SU-DHL-6 (cell line): ENCODE results near the gene HSF2BP.
A peak's percentile ranks its signal among the peaks of the same experiment; 100 is the strongest.

ENCODE experiments used
- H2AFZ ChIP-seq: fragments of 200-600 bp; sonication (generic); 2 replicates; pipeline ENCODE4 v1.6.1; 2014; ENCODE audit warnings: low read depth, mild to moderate bottlenecking, moderate library complexity, mixed read lengths, antibody characterized with exemption, low read length; ENCODE audit not compliant: severe bottlenecking
- H3F3A ChIP-seq: fragments of 200-600 bp; shearing (Covaris generic); 2 replicates; pipeline ENCODE4 v1.6.0; 2016; ENCODE audit warnings: antibody characterized with exemption, mild to moderate bottlenecking; ENCODE audit not compliant: insufficient read depth
- H3K27ac ChIP-seq: fragments of 200-600 bp; sonication (generic); 2 replicates; pipeline ENCODE4 v1.5.1; 2016; ENCODE audit warnings: low read depth, mild to moderate bottlenecking, low read length, moderate library complexity, mixed read lengths
- H3K27me3 ChIP-seq: fragments of 200-600 bp; sonication (generic), shearing (Covaris generic); 2 replicates; pipeline ENCODE4 v1.6.0; 2014; ENCODE audit warnings: mild to moderate bottlenecking, low read length
- H3K36me3 ChIP-seq: fragments of 200-600 bp; sonication (generic); 2 replicates; pipeline ENCODE4 v1.6.1; 2014; ENCODE audit warnings: mild to moderate bottlenecking, low read length, mixed read lengths
- H3K4me2 ChIP-seq: fragments of 300-600, 200-600 bp; shearing (Covaris generic), sonication (generic); 2 replicates; pipeline ENCODE4 v1.6.0; 2014; ENCODE audit warnings: low read length, low read depth, mild to moderate bottlenecking; ENCODE audit not compliant: poor library complexity, severe bottlenecking
- H3K4me3 ChIP-seq: fragments of 200-600 bp; sonication (generic); 2 replicates; pipeline ENCODE4 v1.5.1; 2014; ENCODE audit warnings: antibody characterized with exemption, low read length, mild to moderate bottlenecking, mixed read lengths; ENCODE audit not compliant: insufficient read depth, poor library complexity, severe bottlenecking
- H3K79me2 ChIP-seq: fragments of 200-600 bp; sonication (generic); 2 replicates; pipeline ENCODE4 v1.6.1; 2014; ENCODE audit warnings: mild to moderate bottlenecking, low read length, moderate library complexity; ENCODE audit not compliant: insufficient read depth
- H3K9ac ChIP-seq: fragments of 200-600 bp; sonication (generic); 2 replicates; pipeline ENCODE4 v1.7.0; 2014; ENCODE audit warnings: mild to moderate bottlenecking, low read length
- H3K9me2 ChIP-seq: fragments of 200-600 bp; sonication (generic); replicated peaks from 2 replicates; pipeline ENCODE4 v1.6.1; 2014; ENCODE audit warnings: low read length; ENCODE audit not compliant: insufficient read depth
- H3K9me3 ChIP-seq: fragments of 200-600 bp; sonication (generic); 2 replicates; pipeline ENCODE4 v1.6.1; 2014; ENCODE audit warnings: low read length, mixed read lengths; ENCODE audit not compliant: insufficient read depth
- H4K20me1 ChIP-seq: fragments of 200-600 bp; sonication (generic); 2 replicates; pipeline ENCODE4 v1.6.1; 2014; ENCODE audit warnings: low read depth, mild to moderate bottlenecking, antibody characterized with exemption, low read length, moderate library complexity, mixed read lengths
- CTCF ChIP-seq: fragments of 200-600 bp; sonication (generic); IDR thresholded peaks from one replicate; pipeline ENCODE4 v1.5.1; 2017; ENCODE audit warnings: antibody characterized with exemption, mild to moderate bottlenecking, low read length, moderate library complexity; ENCODE audit not compliant: insufficient read depth, poor library complexity, severe bottlenecking
- EZH2phosphoT487 ChIP-seq: fragments of 200-600 bp; sonication (generic), shearing (Covaris generic); conservative IDR thresholded peaks from 2 replicates; pipeline ENCODE4 v1.6.1; 2018; ENCODE audit warnings: mild to moderate bottlenecking, antibody characterized with exemption, low read length, moderate library complexity, mixed read lengths

The HSF2BP gene

GRCh38 chr21:43614839-43615238 lies 44.4 kb downstream of the HSF2BP start:
- Histone ChIP-seq H3K79me2 (no peaks in the 10 kb centered on the region), H3F3A (no peaks in the 10 kb centered on the region), H3K27me3 (no peaks in the 10 kb centered on the region), H3K9me2 (no peaks in the 10 kb centered on the region), H4K20me1 (no peaks in the 10 kb centered on the region), H3K9me3 (0 out of 2 replicates have a peak, but pooled peaks cover 2% of the 10 kb centered on the region), H3K27ac (no peak overlapping the region), H2AFZ (no peak overlapping the region), H3K4me2 (no peak overlapping the region), H3K36me3 (no peaks in the 10 kb centered on the region), H3K4me3 (no peak overlapping the region), H3K9ac (no peak overlapping the region)
- TF ChIP-seq CTCF (no peak), EZH2phosphoT487 (no peak)

GRCh38 chr21:43613755-43614638 lies 45.3 kb downstream of the HSF2BP start:
- no peak for TF ChIP-seq CTCF
- TF ChIP-seq EZH2phosphoT487 = no peak
- Histone ChIP-seq H3K27me3 (no peaks in the 10 kb centered on the region), H3K4me3 (no peak overlapping the region), H3K27ac (no peak overlapping the region), H3K4me2 (no peak overlapping the region), H2AFZ (no peak overlapping the region), H3K9ac (no peak overlapping the region), H3K9me3 (no peaks in the 10 kb centered on the region), H3K36me3 (no peaks in the 10 kb centered on the region), H4K20me1 (no peaks in the 10 kb centered on the region), H3F3A (no peaks in the 10 kb centered on the region), H3K79me2 (no peaks in the 10 kb centered on the region), H3K9me2 (no peaks in the 10 kb centered on the region)

- Histone ChIP-seq H3K36me3 (no peaks in the 10 kb centered on the region), H3K9ac (no peak overlapping the region), H3F3A (no peaks in the 10 kb centered on the region), H3K27ac (no peak overlapping the region), H3K27me3 (no peaks in the 10 kb centered on the region), H3K79me2 (no peaks in the 10 kb centered on the region), H4K20me1 (no peaks in the 10 kb centered on the region), H3K4me3 (no peak overlapping the region), H3K9me2 (no peaks in the 10 kb centered on the region), H2AFZ (no peak overlapping the region), H3K9me3 (no peaks in the 10 kb centered on the region), H3K4me2 (no peak overlapping the region)
- TF ChIP-seq CTCF = peak; percentile 75
- TF ChIP-seq EZH2phosphoT487 = no peak
These were observed 47.5 kb downstream of the HSF2BP start for GRCh38 chr21:43611598-43612369.
